ENCODE results near the gene CDC42BPA. TPM values are rescaled to one million over a fixed set of nuclear protein-coding genes. Genes with fewer than 3 reads are reported as not detected.

Gene CDC42BPA
- total and polyA plus RNA-seq, 2 of the 8 experiments (the other 6 are each of a cell fraction or from before 2014, with no cell fraction given): 7.1 to 28.5 TPM

DNA sequence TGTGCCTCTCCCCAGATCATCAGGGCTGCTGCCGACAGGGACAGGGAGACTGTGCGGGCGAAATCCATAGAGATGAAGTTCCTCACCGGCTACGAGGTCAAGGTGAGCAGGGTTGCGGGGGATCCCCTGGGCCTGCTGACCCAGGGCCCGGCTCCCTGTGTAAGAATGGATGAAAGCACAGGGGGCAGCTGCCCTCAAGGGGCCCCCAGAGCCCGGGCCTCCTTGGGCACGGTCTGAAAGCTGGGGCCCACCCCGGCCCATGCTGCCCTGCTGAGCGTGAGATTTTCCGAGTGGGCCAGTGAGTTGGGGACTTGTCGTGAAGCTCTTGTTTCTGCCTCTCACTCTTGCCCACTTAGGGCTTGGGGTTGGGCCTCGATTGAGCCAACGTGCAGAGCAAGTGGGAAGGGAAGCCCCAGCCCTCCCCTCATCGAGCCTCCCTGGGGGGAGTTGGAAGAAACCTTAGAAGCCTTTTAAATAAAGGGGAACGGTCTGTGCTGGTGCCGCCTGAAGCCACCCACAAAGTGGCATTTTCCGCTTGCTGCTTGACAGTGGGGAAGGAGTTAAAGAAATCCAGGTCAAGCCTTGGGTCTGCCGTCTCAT, 333.0 kb downstream of the CDC42BPA start:
- Histone ChIP-seq H4K20me1 (replicated peaks in 1 of 2; ENCODE audit: control insufficient read depth in 1 of 2, insufficient read depth in 2 of 2, low read length in 2 of 2) (peaks cover 2 to 4% of the 10 kb centered on the region in 2 experiments), H3K27me3 (replicated peaks in 1 of 4; ENCODE audit: control insufficient read depth in 3 of 4, extremely low read depth in 1 of 4, insufficient read depth in 3 of 4, low read length in 3 of 4) (no peaks in the 10 kb centered on the region), H3K36me3 (ENCODE audit: control insufficient read depth in 2 of 4, insufficient read depth in 4 of 4, low read length in 3 of 4) (peaks cover 0 to 12% (median 7%) of the 10 kb centered on the region in 4 experiments; a peak in 6 of 8 replicates), H3K14ac (ENCODE audit: insufficient read length) (no peak overlapping the region), H2BK15ac (ENCODE audit: low read length) (no peak overlapping the region), H4K5ac (ENCODE audit: insufficient read length, low read depth, low read length) (no peak overlapping the region), H2BK120ac (replicated peaks; ENCODE audit: low read depth, low read length) (no peak overlapping the region), H2BK5ac (ENCODE audit: low read depth, low read length) (no peak overlapping the region), H3K79me1 (ENCODE audit: low read depth, low read length) (no peaks in the 10 kb centered on the region), H3K4me2 (ENCODE audit: insufficient read depth in 1 of 2, low read depth in 2 of 2, low read length in 2 of 2) (no peak overlapping the region), H3K9ac (replicated peaks in 1 of 4; ENCODE audit: extremely low read depth in 1 of 4, low read depth in 3 of 4, low read length in 3 of 4) (no peak overlapping the region), H3K18ac (ENCODE audit: extremely low read depth, low read length) (no peak overlapping the region), H2BK12ac (ENCODE audit: low read depth, low read length) (no peak overlapping the region), H3K4me3 (ENCODE audit: extremely low read depth in 1 of 4, insufficient read depth in 2 of 4, low read depth in 3 of 4, low read length in 4 of 4) (no peak overlapping the region), H3K23ac (ENCODE audit: insufficient read length) (no peak overlapping the region), H3K9me3 (ENCODE audit: insufficient read depth in 2 of 2, low read depth in 1 of 2, low read length in 1 of 2) (no peaks in the 10 kb centered on the region), H3K79me2 (ENCODE audit: control insufficient read depth in 1 of 2, insufficient read depth in 2 of 2, low read length in 2 of 2) (no peaks in the 10 kb centered on the region), H3K4me1 (replicated peaks in 1 of 4; ENCODE audit: control insufficient read depth in 3 of 4, insufficient read depth in 4 of 4, low read length in 3 of 4) (peaks cover 0 to 10% (median 3%) of the 10 kb centered on the region in 4 experiments; a peak in 3 of 7 replicates), H3K27ac (ENCODE audit: low read depth, low read length) (no peak overlapping the region), H2AK5ac (ENCODE audit: low read depth, low read length) (no peak overlapping the region), H3K4ac (replicated peaks; ENCODE audit: insufficient read length, low read depth, low read length) (no peak overlapping the region), H2AFZ (ENCODE audit: low read length) (no peak overlapping the region), H4K8ac (ENCODE audit: extremely low read depth, insufficient read depth, low read length) (no peak overlapping the region; the same call in 1 of the 2 replicates), H2BK20ac (ENCODE audit: low read length) (no peak overlapping the region), H3K23me2 (ENCODE audit: low read depth, low read length) (no peaks in the 10 kb centered on the region), H3K56ac (replicated peaks; ENCODE audit: insufficient read length, low read depth, low read length) (no peak overlapping the region), H4K91ac (replicated peaks; ENCODE audit: insufficient read length, low read length) (no peak overlapping the region)
- POLR2A ChIA-PET (ENCODE audit: partially characterized antibody): interaction anchor here (0.6 to 1.4 kb wide), 3 partner anchors 8 to 73 kb away, joined by 3 read pairs; no protein-coding TSS in a partner anchor
- 90% methylated on average over 14 of the region's 20 CpGs; no CpG with 5 or more reads in 1 of the 2 experiments for WGBS, 2 experiments (ENCODE audit: extremely low coverage in 1 of 2, insufficient coverage in 1 of 2, insufficient read length in 1 of 2, insufficient replicate concordance in 2 of 2, low coverage in 1 of 2, low lambda C conversion rate in 2 of 2, missing lambda C conversion rate in 1 of 2)
- DNase-seq (ENCODE audit: low read depth in 1 of 2, low spot score in 2 of 2): no peak
- no peak for FAIRE-seq
- CTCF ChIA-PET (ENCODE audit: partially characterized antibody): interaction anchor here (0.6 to 1.8 kb wide), 3 partner anchors 10 to 528 kb away, joined by 3 to 5 read pairs (median 3); no protein-coding TSS in a partner anchor
- TF ChIP-seq SIRT6 (IDR thresholded peaks at IDR 0.05; ENCODE audit: low read length): no peak

Data from H1 (cell line).